SIG-M5 treated with dmso at 0.1 percent for 504 hours (cell line): Measurements from ENCODE around the gene FOXD4L4.
"Not testable (repeated sequence)": the region's sequence is repeated elsewhere in the genome, so short reads cannot be mapped to it uniquely, and the experiment has no call there.

Source experiments
- DNase-seq: peaks from one replicate; lab custom pipeline; 2025; ENCODE audit not compliant: unreplicated experiment; lab: John Stamatoyannopoulos, UW

FOXD4L4 gene

GRCh38 chr9:65737096-65737564 lies at the start of gene FOXD4L4:
Gene FOXD4L4 (plus strand): TSS chr9:65737146. CDS start chr9:65737146, 0 bp downstream.
- not testable (repeated sequence) for DNase-seq

GRCh38 chr9:65703550-65703949 lies 33.4 kb upstream of the FOXD4L4 start:
- DNase-seq, result not testable (repeated sequence)

DNA sequence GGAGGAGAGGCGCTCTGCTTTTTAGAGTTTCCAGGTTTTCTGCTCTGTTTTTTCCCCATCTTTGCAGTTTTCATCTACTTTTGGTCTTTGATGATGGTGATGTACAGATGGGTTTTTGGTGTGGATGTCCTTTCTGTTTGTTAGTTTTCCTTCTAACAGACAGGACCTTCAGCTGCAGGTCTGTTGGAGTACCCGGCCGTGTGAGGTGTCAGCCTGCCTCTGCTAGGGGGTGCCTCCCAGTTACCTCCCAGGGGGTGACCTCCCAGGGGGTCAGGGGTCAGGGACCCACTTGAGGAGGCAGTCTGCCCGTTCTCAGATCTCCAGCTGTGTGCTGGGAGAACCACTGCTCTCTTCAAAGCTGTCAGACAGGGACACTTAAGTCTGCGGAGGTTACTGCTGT lies 22.5 kb upstream of the FOXD4L4 start:
- not testable (repeated sequence) for DNase-seq

- DNase-seq, result not testable (repeated sequence)
Observed at GRCh38 chr9:65738133-65738532, 1.2 kb downstream of the FOXD4L4 start.
